K562 (cell line): ENCODE results near the gene ZNF45. TPM values are rescaled to one million over a fixed set of nuclear protein-coding genes. Genes with fewer than 3 reads are reported as not detected.

Experiments used
- GABPA ChIP-seq: fragments of 200-800 bp; sonication (Bioruptor generic); conservative IDR thresholded peaks from 2 replicates; pipeline ENCODE4 v1.6.1; 2016; ENCODE audit warnings: low read depth, missing genetic modification characterization, missing compliant biosample characterization
- GATA2 ChIP-seq: sonication (generic); formaldehyde crosslinking; IDR thresholded peaks from 2 replicates; pipeline ENCODE4 v1.4.0; 2020; ENCODE audit warnings: mild to moderate bottlenecking, missing genetic modification reagents
- KLF13 ChIP-seq: fragments of 450-650 bp; IDR thresholded peaks from 2 replicates; pipeline ENCODE4 v1.6.1; 2016; ENCODE audit warnings: missing genetic modification characterization, low read depth, mild to moderate bottlenecking, missing compliant biosample characterization, moderate library complexity, borderline replicate concordance
- MEF2D ChIP-seq: conservative IDR thresholded peaks from 2 replicates; pipeline ENCODE4 v1.6.1; 2016; ENCODE audit warnings: low read depth, missing genetic modification characterization, missing compliant biosample characterization
- ZNF174 ChIP-seq: fragments of 250-450 bp; sonication (Bioruptor Pico); IDR thresholded peaks from 2 replicates; pipeline ENCODE4 v1.4.0; 2020; ENCODE audit warnings: mild to moderate bottlenecking
- polyA plus RNA-seq, 8 experiments: library from polyadenylated mRNA; depleted of rRNA in 4 of 8; stranded (reverse) in 5 of 8; unstranded in 3 of 8; fragments of >200 nt; fragmentation: Nextera tagmentation in 2 of 8; fragmentation: Illumina TruSeq in 1 of 8; extraction: Ambion mirVana in 2 of 8; extraction: Trizol in 1 of 8; gene quantifications; 2 replicates each; pipeline versions ENCODE4 v1.2.1 to v1.2.3, GENCODE V29; 2011 to 2014; ENCODE audit warnings: inconsistent platforms in 1 of 8, missing spikeins in 1 of 8
- total RNA-seq, 7 experiments: library from RNA; depleted of rRNA in 6 of 7; stranded (reverse); fragments of >200 nt in 6 of 7; fragmentation: Illumina TruSeq in 2 of 7; extraction: Trizol in 2 of 7; gene quantifications; 2 replicates each; pipeline versions ENCODE4 v1.2.1 to v1.2.3, GENCODE V29; 2011 to 2021; ENCODE audit warnings: low replicate concordance in 1 of 7
- TF ChIP-seq, protein P1 (sequence below): fragments of 450-650 bp; formaldehyde crosslinking; IDR thresholded peaks from 2 replicates; pipeline ENCODE4 v1.4.0; 2020; ENCODE audit warnings: mild to moderate bottlenecking, moderate library complexity
- TF ChIP-seq, protein P2 (sequence below), 2 experiments: fragments of 450-650 bp; conservative IDR thresholded peaks; 2 replicates each; pipeline ENCODE4 v1.6.1; 2017; ENCODE audit warnings: mild to moderate bottlenecking in 2 of 2, moderate library complexity in 2 of 2
- TF ChIP-seq, protein P3 (sequence below): fragments of 250-450 bp; sonication (Bioruptor Pico); IDR thresholded peaks from 2 replicates; pipeline ENCODE4 v1.4.0; 2020; ENCODE audit warnings: mild to moderate bottlenecking, moderate library complexity
- TF ChIP-seq, protein P4 (sequence below): fragments of 250-450 bp; sonication (Bioruptor Pico); IDR thresholded peaks from 2 replicates; pipeline ENCODE4 v1.8.0; 2022; ENCODE audit warnings: inconsistent platforms, mild to moderate bottlenecking, moderate library complexity, borderline replicate concordance
- TF ChIP-seq, protein P5 (sequence below): sonication (generic); formaldehyde crosslinking; IDR thresholded peaks from 2 replicates; pipeline ENCODE4 v1.8.0; 2023; ENCODE audit warnings: mild to moderate bottlenecking, missing genetic modification reagents
- TF ChIP-seq, protein P6 (sequence below): fragments of 250-450 bp; sonication (Bioruptor Pico); IDR thresholded peaks from 2 replicates; pipeline ENCODE4 v1.5.0; 2021

ZNF45 gene
- total and polyA plus RNA-seq, 9 of the 15 experiments (the other 6 are each of a cell fraction or from before 2014, with no cell fraction given) = 2.6 to 10.6 (median 9.4) TPM

DNA sequence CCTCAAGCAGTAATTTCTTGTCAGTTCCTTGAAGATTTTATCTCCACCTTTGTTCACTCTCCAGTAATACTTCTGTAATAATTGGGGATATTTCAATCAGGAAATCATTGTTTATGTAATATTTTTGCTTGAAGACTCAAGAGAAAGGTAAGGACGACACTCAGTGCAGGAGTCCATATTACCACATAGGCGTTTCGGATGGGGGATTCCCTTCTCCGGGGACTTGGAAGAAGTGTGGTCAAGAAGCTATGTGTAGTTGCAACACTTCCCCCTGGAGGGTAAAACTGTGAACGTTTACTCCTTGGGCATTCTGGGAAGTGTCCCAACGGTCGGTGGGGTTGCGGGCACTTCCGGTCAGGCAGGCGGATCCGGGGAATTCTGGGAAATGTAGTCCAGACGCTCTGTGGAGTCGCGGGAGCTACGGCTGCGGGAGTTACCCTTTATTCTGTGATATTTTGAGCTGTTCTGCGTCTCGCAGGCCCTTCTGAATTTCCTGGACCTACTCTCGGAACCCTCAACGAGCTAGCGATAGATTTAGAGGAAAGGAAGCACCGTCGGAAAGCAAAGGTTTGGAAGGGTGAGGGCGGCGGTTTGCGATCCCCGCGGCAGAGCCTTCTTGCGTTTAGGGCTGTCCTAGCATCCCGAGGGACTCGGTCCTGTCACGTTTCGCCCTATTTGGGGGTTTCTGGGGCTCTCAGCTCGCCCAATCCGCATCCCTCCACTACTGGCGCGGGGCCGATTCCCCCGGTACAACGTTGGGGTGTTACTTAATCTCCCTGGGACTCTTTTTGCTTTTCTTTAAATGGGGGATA is 16.0 kb upstream of the ZNF45 start, which contains the start of gene ZNF221 (continued):
- TF ChIP-seq, protein P1, sequence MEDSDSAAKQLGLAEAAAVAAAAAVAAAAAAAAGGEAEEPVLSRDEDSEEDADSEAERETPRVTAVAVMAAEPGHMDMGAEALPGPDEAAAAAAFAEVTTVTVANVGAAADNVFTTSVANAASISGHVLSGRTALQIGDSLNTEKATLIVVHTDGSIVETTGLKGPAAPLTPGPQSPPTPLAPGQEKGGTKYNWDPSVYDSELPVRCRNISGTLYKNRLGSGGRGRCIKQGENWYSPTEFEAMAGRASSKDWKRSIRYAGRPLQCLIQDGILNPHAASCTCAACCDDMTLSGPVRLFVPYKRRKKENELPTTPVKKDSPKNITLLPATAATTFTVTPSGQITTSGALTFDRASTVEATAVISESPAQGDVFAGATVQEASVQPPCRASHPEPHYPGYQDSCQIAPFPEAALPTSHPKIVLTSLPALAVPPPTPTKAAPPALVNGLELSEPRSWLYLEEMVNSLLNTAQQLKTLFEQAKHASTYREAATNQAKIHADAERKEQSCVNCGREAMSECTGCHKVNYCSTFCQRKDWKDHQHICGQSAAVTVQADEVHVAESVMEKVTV (CRISPR knock-in tag) = no peak
- TF ChIP-seq, protein P2, sequence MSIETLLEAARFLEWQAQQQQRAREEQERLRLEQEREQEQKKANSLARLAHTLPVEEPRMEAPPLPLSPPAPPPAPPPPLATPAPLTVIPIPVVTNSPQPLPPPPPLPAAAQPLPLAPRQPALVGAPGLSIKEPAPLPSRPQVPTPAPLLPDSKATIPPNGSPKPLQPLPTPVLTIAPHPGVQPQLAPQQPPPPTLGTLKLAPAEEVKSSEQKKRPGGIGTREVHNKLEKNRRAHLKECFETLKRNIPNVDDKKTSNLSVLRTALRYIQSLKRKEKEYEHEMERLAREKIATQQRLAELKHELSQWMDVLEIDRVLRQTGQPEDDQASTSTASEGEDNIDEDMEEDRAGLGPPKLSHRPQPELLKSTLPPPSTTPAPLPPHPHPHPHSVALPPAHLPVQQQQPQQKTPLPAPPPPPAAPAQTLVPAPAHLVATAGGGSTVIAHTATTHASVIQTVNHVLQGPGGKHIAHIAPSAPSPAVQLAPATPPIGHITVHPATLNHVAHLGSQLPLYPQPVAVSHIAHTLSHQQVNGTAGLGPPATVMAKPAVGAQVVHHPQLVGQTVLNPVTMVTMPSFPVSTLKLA (conservative IDR thresholded peaks at IDR 0.05) = peak in 1 of 2 experiments; percentile 60; a peak in 2 of 4 replicates
- TF ChIP-seq KLF13 = no peak
- no peak for TF ChIP-seq MEF2D (tag)
- TF ChIP-seq, protein P3, sequence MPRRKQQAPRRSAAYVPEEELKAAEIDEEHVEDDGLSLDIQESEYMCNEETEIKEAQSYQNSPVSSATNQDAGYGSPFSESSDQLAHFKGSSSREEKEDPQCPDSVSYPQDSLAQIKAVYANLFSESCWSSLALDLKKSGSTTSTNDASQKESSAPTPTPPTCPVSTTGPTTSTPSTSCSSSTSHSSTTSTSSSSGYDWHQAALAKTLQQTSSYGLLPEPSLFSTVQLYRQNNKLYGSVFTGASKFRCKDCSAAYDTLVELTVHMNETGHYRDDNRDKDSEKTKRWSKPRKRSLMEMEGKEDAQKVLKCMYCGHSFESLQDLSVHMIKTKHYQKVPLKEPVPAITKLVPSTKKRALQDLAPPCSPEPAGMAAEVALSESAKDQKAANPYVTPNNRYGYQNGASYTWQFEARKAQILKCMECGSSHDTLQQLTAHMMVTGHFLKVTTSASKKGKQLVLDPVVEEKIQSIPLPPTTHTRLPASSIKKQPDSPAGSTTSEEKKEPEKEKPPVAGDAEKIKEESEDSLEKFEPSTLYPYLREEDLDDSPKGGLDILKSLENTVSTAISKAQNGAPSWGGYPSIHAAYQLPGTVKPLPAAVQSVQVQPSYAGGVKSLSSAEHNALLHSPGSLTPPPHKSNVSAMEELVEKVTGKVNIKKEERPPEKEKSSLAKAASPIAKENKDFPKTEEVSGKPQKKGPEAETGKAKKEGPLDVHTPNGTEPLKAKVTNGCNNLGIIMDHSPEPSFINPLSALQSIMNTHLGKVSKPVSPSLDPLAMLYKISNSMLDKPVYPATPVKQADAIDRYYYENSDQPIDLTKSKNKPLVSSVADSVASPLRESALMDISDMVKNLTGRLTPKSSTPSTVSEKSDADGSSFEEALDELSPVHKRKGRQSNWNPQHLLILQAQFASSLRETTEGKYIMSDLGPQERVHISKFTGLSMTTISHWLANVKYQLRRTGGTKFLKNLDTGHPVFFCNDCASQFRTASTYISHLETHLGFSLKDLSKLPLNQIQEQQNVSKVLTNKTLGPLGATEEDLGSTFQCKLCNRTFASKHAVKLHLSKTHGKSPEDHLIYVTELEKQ (CRISPR knock-in tag) = no peak
- TF ChIP-seq, protein P4, sequence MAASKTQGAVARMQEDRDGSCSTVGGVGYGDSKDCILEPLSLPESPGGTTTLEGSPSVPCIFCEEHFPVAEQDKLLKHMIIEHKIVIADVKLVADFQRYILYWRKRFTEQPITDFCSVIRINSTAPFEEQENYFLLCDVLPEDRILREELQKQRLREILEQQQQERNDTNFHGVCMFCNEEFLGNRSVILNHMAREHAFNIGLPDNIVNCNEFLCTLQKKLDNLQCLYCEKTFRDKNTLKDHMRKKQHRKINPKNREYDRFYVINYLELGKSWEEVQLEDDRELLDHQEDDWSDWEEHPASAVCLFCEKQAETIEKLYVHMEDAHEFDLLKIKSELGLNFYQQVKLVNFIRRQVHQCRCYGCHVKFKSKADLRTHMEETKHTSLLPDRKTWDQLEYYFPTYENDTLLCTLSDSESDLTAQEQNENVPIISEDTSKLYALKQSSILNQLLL (CRISPR knock-in tag) = no peak
- TF ChIP-seq ZNF174 (CRISPR knock-in tag) = no peak
- TF ChIP-seq GABPA (tag) = peak; percentile 96
- TF ChIP-seq, protein P5, sequence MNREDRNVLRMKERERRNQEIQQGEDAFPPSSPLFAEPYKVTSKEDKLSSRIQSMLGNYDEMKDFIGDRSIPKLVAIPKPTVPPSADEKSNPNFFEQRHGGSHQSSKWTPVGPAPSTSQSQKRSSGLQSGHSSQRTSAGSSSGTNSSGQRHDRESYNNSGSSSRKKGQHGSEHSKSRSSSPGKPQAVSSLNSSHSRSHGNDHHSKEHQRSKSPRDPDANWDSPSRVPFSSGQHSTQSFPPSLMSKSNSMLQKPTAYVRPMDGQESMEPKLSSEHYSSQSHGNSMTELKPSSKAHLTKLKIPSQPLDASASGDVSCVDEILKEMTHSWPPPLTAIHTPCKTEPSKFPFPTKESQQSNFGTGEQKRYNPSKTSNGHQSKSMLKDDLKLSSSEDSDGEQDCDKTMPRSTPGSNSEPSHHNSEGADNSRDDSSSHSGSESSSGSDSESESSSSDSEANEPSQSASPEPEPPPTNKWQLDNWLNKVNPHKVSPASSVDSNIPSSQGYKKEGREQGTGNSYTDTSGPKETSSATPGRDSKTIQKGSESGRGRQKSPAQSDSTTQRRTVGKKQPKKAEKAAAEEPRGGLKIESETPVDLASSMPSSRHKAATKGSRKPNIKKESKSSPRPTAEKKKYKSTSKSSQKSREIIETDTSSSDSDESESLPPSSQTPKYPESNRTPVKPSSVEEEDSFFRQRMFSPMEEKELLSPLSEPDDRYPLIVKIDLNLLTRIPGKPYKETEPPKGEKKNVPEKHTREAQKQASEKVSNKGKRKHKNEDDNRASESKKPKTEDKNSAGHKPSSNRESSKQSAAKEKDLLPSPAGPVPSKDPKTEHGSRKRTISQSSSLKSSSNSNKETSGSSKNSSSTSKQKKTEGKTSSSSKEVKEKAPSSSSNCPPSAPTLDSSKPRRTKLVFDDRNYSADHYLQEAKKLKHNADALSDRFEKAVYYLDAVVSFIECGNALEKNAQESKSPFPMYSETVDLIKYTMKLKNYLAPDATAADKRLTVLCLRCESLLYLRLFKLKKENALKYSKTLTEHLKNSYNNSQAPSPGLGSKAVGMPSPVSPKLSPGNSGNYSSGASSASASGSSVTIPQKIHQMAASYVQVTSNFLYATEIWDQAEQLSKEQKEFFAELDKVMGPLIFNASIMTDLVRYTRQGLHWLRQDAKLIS = no peak
- TF ChIP-seq, protein P6, sequence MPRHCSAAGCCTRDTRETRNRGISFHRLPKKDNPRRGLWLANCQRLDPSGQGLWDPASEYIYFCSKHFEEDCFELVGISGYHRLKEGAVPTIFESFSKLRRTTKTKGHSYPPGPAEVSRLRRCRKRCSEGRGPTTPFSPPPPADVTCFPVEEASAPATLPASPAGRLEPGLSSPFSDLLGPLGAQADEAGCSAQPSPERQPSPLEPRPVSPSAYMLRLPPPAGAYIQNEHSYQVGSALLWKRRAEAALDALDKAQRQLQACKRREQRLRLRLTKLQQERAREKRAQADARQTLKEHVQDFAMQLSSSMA (CRISPR knock-in tag) = peak; percentile 93
- no peak for TF ChIP-seq GATA2 (CRISPR knock-in tag)
